HEK293 (cell line): ENCODE results near the gene WDR43.

Experiments
- CTCF ChIA-PET: fragments of 350-600 bp; formaldehyde crosslinking; extraction: SDS; loops from one replicate; lab custom pipeline; 2021; ENCODE audit warnings: antibody characterized with exemption; lab: Yijun Ruan, JAX
- POLR2A ChIA-PET: fragments of 300-600 bp; formaldehyde crosslinking; extraction: SDS; loops from one replicate; lab custom pipeline; 2020; ENCODE audit warnings: antibody characterized with exemption, inconsistent platforms; lab: Yijun Ruan, JAX
- H3K27ac ChIP-seq: fragments of 200-500 bp; sonication (Bioruptor generic); 2 replicates; pipeline ENCODE4 v1.5.1; 2014; ENCODE audit warnings: low read depth, low read length, control low read depth, inconsistent platforms; ENCODE audit errors: extremely low read depth
- H3K36me3 ChIP-seq, 2 experiments: fragments of 200-500 bp in 1 of 2; sonication (Bioruptor generic) in 1 of 2; 1 replicate in 1 of 2; 2 replicates in 1 of 2; pipeline ENCODE4 v1.5.1; 2014 to 2017; ENCODE audit warnings: inconsistent platforms in 2 of 2, low read length in 2 of 2; ENCODE audit not compliant: control insufficient read depth in 2 of 2, insufficient read depth in 1 of 2
- H3K4me1 ChIP-seq: fragments of 200-500 bp; sonication (Bioruptor generic); 2 replicates; pipeline ENCODE4 v1.5.1; 2014; ENCODE audit warnings: mild to moderate bottlenecking, low read length, inconsistent platforms; ENCODE audit not compliant: control insufficient read depth, insufficient read depth
- H3K4me3 ChIP-seq: 2 replicates; pipeline ENCODE4 v1.5.1; 2011; ENCODE audit warnings: low read depth, mild to moderate bottlenecking, control low read depth, low read length, moderate library complexity
- H3K9me3 ChIP-seq: fragments of 200-500 bp; sonication (Bioruptor generic); 2 replicates; pipeline ENCODE4 v1.5.1; 2014; ENCODE audit warnings: low read depth, low read length, inconsistent platforms; ENCODE audit not compliant: control insufficient read depth, insufficient read depth
- KLF7 ChIP-seq: fragments of 450-650 bp; formaldehyde crosslinking; IDR thresholded peaks from 2 replicates; pipeline ENCODE4 v1.5.1; 2016; ENCODE audit warnings: missing biosample characterization, missing genetic modification characterization, borderline replicate concordance
- KLF8 ChIP-seq: fragments of 450-650 bp; formaldehyde crosslinking; IDR thresholded peaks from 2 replicates; pipeline ENCODE4 v1.5.1; 2016; ENCODE audit warnings: missing biosample characterization, missing genetic modification characterization
- MYNN ChIP-seq: fragments of 450-650 bp; formaldehyde crosslinking; IDR thresholded peaks from 2 replicates; pipeline ENCODE4 v1.5.1; 2016; ENCODE audit warnings: missing biosample characterization, missing genetic modification characterization, borderline replicate concordance
- PATZ1 ChIP-seq: fragments of 450-650 bp; formaldehyde crosslinking; IDR thresholded peaks from 2 replicates; pipeline ENCODE4 v1.5.1; 2016; ENCODE audit warnings: missing biosample characterization, missing genetic modification characterization
- PRDM10 ChIP-seq: fragments of 450-650 bp; formaldehyde crosslinking; IDR thresholded peaks from 2 replicates; pipeline ENCODE4 v1.5.1; 2016; ENCODE audit warnings: missing biosample characterization, missing genetic modification characterization
- SCRT2 ChIP-seq: fragments of 450-650 bp; formaldehyde crosslinking; IDR thresholded peaks from 2 replicates; pipeline ENCODE4 v1.5.1; 2016; ENCODE audit warnings: missing biosample characterization, missing genetic modification characterization
- SP7 ChIP-seq: fragments of 450-650 bp; formaldehyde crosslinking; IDR thresholded peaks from 2 replicates; pipeline ENCODE4 v1.5.1; 2016; ENCODE audit warnings: missing biosample characterization, missing genetic modification characterization
- TCF7L2 ChIP-seq: IDR thresholded peaks from 2 replicates; pipeline ENCODE4 v1.6.1; 2011; ENCODE audit warnings: low read depth, mild to moderate bottlenecking, inconsistent platforms, low read length, moderate library complexity, borderline replicate concordance
- YY1 ChIP-seq: fragments of 450-650 bp; formaldehyde crosslinking; IDR thresholded peaks from 2 replicates; pipeline ENCODE4 v1.5.1; 2018; ENCODE audit warnings: missing biosample characterization, missing genetic modification characterization
- YY2 ChIP-seq: fragments of 450-650 bp; formaldehyde crosslinking; IDR thresholded peaks from 2 replicates; pipeline ENCODE4 v1.5.1; 2016; ENCODE audit warnings: missing biosample characterization, missing genetic modification characterization
- ZNF184 ChIP-seq: fragments of 450-650 bp; IDR thresholded peaks from 2 replicates; pipeline ENCODE4 v1.5.1; 2018; ENCODE audit warnings: missing biosample characterization, mild to moderate bottlenecking, missing genetic modification characterization
- ZNF202 ChIP-seq: fragments of 450-650 bp; formaldehyde crosslinking; IDR thresholded peaks from 2 replicates; pipeline ENCODE4 v1.5.1; 2016; ENCODE audit warnings: missing biosample characterization, missing genetic modification characterization, borderline replicate concordance
- ZNF544 ChIP-seq: fragments of 450-650 bp; formaldehyde crosslinking; IDR thresholded peaks from 2 replicates; pipeline ENCODE4 v1.5.0; 2017; ENCODE audit warnings: missing biosample characterization, missing genetic modification characterization
- ZNF596 ChIP-seq: fragments of 450-650 bp; IDR thresholded peaks from 2 replicates; pipeline ENCODE4 v1.5.0; 2018; ENCODE audit warnings: missing biosample characterization, mild to moderate bottlenecking, missing genetic modification characterization, moderate library complexity
- ZNF768 ChIP-seq: fragments of 450-650 bp; formaldehyde crosslinking; IDR thresholded peaks from 2 replicates; pipeline ENCODE4 v1.5.1; 2018; ENCODE audit warnings: missing biosample characterization, mild to moderate bottlenecking, missing genetic modification characterization
- ZSCAN23 ChIP-seq: fragments of 450-650 bp; formaldehyde crosslinking; IDR thresholded peaks from 2 replicates; pipeline ENCODE4 v1.5.1; 2016; ENCODE audit warnings: missing biosample characterization, missing genetic modification characterization
- ZSCAN30 ChIP-seq: fragments of 450-650 bp; IDR thresholded peaks from 2 replicates; pipeline ENCODE4 v1.5.1; 2018; ENCODE audit warnings: missing biosample characterization, mild to moderate bottlenecking, missing genetic modification characterization, moderate library complexity
- TF ChIP-seq, protein P1 (sequence below): fragments of 450-650 bp; formaldehyde crosslinking; IDR thresholded peaks from 2 replicates; pipeline ENCODE4 v1.5.1; 2017; ENCODE audit warnings: missing biosample characterization, missing genetic modification characterization

WDR43 gene

DNA sequence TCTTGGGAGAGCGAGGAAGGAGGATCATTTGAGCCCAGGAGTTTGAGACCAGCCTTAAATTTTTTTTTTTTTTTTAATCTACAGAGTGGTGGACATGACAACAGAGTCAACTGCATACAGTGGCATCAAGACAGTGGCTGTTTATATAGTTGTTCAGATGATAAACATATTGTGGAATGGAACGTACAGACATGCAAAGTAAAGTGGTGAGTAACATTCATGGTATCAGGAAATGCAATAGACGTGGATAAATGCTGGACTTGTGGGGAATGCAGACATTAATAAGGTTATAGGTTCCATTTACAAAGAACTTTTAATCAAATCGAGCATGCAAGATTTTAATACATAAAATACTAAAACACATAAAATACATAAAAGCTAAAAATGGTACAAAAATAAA lies 11.9 kb downstream of the WDR43 start:
- CTCF ChIA-PET: no interaction called here
- H3K36me3 ChIP-seq: peaks cover 67 to 91% of the 10 kb centered on the region in 2 experiments
- H3K4me1 ChIP-seq: no peaks in the 10 kb centered on the region
- TF ChIP-seq PRDM10 (no peak), TCF7L2 (no peak), KLF8 (tag by site-specific recombination) (no peak), MYNN (tag by site-specific recombination) (no peak), ZSCAN23 (no peak)
- TF ChIP-seq, all 188 proteins: peak for 0
- Histone ChIP-seq H3K4me3 (no peak overlapping the region), H3K9me3 (no peaks in the 10 kb centered on the region), H3K27ac (no peak overlapping the region)
- POLR2A ChIA-PET: no interaction called here

DNA sequence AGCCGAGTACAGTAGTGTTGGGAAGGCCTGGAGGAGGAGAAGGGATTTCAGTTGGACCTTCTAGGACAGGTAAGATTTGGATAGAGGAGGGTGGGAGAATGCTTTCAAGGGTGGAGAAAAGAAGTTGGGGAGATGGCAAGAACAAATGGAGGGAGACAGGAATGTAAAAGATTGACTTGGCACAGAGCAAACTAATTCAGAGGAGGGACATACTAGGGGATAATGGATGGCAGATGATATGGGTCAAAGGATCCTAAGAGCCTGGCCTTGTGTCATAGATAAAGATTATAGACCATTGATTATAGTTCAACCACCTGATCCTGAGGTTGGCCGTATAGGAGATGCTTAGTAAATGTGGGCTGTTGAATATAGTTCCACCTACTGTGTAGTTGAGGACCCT lies 12.4 kb downstream of the WDR43 start:
- ChIA-PET POLR2A (no interaction called here), CTCF (no interaction called here)
- Histone ChIP-seq H3K9me3 (no peaks in the 10 kb centered on the region), H3K4me1 (no peaks in the 10 kb centered on the region), H3K4me3 (no peak overlapping the region), H3K27ac (no peak overlapping the region), H3K36me3 (peaks cover 71 to 91% of the 10 kb centered on the region in 2 experiments)
- TF ChIP-seq SCRT2: no peak

DNA sequence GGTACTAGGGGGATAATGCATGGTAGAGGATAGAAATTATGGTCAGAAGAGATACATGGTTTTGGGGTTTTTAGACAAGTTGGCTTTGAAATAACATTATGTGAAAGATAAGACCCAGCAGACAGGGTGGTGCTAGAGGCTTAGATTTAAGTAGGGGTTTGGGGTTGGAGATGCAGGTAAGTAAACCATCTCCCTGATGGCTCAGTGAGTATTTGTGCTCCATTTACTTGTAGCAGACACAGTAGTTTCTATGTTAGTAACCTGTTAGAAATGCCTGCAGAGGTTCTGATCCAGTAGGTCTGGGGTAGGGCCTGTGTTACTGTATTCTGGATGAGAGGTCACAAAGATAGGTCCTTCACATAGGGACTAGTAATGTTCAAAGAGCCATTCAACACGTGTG lies 13.7 kb downstream of the WDR43 start:
- H3K4me3 ChIP-seq: no peak overlapping the region
- peaks cover 80 to 92% of the 10 kb centered on the region in 2 experiments for H3K36me3 ChIP-seq
- TF ChIP-seq YY1 (tag by site-specific recombination) (no peak), KLF7 (tag by site-specific recombination) (no peak), ZSCAN30 (tag by site-specific recombination) (no peak), ZNF202 (no peak), PATZ1 (tag by site-specific recombination) (no peak), ZNF596 (tag by site-specific recombination) (no peak), ZNF184 (tag by site-specific recombination) (no peak), ZNF768 (no peak), ZNF544 (tag by site-specific recombination) (no peak), YY2 (tag by site-specific recombination) (no peak), SP7 (tag by site-specific recombination) (no peak)
- TF ChIP-seq, protein P1, sequence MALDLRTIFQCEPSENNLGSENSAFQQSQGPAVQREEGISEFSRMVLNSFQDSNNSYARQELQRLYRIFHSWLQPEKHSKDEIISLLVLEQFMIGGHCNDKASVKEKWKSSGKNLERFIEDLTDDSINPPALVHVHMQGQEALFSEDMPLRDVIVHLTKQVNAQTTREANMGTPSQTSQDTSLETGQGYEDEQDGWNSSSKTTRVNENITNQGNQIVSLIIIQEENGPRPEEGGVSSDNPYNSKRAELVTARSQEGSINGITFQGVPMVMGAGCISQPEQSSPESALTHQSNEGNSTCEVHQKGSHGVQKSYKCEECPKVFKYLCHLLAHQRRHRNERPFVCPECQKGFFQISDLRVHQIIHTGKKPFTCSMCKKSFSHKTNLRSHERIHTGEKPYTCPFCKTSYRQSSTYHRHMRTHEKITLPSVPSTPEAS (tag by site-specific recombination): no peak
- no peak overlapping the region for H3K27ac ChIP-seq
- CTCF ChIA-PET: interaction anchor here (0.7 kb wide), 1 partner anchor 220 kb away, joined by 3 read pairs; no protein-coding TSS in a partner anchor
- H3K9me3 ChIP-seq: no peaks in the 10 kb centered on the region
- POLR2A ChIA-PET: no interaction called here
- H3K4me1 ChIP-seq: no peaks in the 10 kb centered on the region
